GM18526 (cell line): Measurements from ENCODE around the gene LRPPRC.

ENCODE experiments used
- POLR2A ChIP-seq: IDR thresholded peaks from 3 replicates; pipeline ENCODE4 v1.6.1; 2011; ENCODE audit not compliant: insufficient read length; ENCODE audit errors: extremely low read depth

The LRPPRC gene

GRCh38 chr2:43986600-43986999, 9.2 kb downstream of the LRPPRC start:
- TF ChIP-seq POLR2A: no peak

GRCh38 chr2:43985359-43985758, 10.4 kb downstream of the LRPPRC start:
- no peak for TF ChIP-seq POLR2A

- TF ChIP-seq POLR2A: no peak
Observed at GRCh38 chr2:43984533-43984932, 11.3 kb downstream of the LRPPRC start.

GRCh38 chr2:43980902-43981301, 14.9 kb downstream of the LRPPRC start:
- no peak for TF ChIP-seq POLR2A

- no peak for TF ChIP-seq POLR2A
Observed at GRCh38 chr2:43977677-43978375, 18.0 kb downstream of the LRPPRC start.

- no peak for TF ChIP-seq POLR2A
Observed at GRCh38 chr2:43960921-43961320, 34.9 kb downstream of the LRPPRC start.

- no peak for TF ChIP-seq POLR2A
Observed at GRCh38 chr2:43958397-43959275, 37.2 kb downstream of the LRPPRC start.

- no peak for TF ChIP-seq POLR2A
Observed at GRCh38 chr2:43950383-43951008, 45.3 kb downstream of the LRPPRC start.

GRCh38 chr2:43948370-43948769, 47.4 kb downstream of the LRPPRC start:
- no peak for TF ChIP-seq POLR2A

- no peak for TF ChIP-seq POLR2A
Observed at GRCh38 chr2:43946685-43947084, 49.1 kb downstream of the LRPPRC start.

GRCh38 chr2:43945439-43945838, 50.4 kb downstream of the LRPPRC start:
- TF ChIP-seq POLR2A: no peak

GRCh38 chr2:43944915-43945314, 50.9 kb downstream of the LRPPRC start:
- no peak for TF ChIP-seq POLR2A

- TF ChIP-seq POLR2A: no peak
Observed at GRCh38 chr2:43943809-43944452, 51.9 kb downstream of the LRPPRC start.

- TF ChIP-seq POLR2A: no peak
Observed at GRCh38 chr2:43943323-43943722, 52.5 kb downstream of the LRPPRC start.

GRCh38 chr2:43942881-43943280, 52.9 kb downstream of the LRPPRC start:
- TF ChIP-seq POLR2A: no peak
